Midbrain (tissue), 1 donor: ENCODE measurements around the gene ZMIZ1.
"Not testable (repeated sequence)": the region's sequence is repeated elsewhere in the genome, so short reads cannot be mapped to it uniquely, and the experiment has no call there.

Experiments
- DNase-seq: peaks from one replicate; lab custom pipeline; 2025; lab: John Stamatoyannopoulos, UW

ZMIZ1 gene

GRCh38 chr10:79323602-79324001 lies 254.8 kb downstream of the ZMIZ1 start:
- DNase-seq = no peak

GRCh38 chr10:79324032-79324695 lies 255.4 kb downstream of the ZMIZ1 start:
- DNase-seq = no peak

GRCh38 chr10:79326361-79327089 lies 257.8 kb downstream of the ZMIZ1 start:
- DNase-seq = no peak

- no peak for DNase-seq
Observed at GRCh38 chr10:79327090-79327457, 258.3 kb downstream of the ZMIZ1 start.

DNA sequence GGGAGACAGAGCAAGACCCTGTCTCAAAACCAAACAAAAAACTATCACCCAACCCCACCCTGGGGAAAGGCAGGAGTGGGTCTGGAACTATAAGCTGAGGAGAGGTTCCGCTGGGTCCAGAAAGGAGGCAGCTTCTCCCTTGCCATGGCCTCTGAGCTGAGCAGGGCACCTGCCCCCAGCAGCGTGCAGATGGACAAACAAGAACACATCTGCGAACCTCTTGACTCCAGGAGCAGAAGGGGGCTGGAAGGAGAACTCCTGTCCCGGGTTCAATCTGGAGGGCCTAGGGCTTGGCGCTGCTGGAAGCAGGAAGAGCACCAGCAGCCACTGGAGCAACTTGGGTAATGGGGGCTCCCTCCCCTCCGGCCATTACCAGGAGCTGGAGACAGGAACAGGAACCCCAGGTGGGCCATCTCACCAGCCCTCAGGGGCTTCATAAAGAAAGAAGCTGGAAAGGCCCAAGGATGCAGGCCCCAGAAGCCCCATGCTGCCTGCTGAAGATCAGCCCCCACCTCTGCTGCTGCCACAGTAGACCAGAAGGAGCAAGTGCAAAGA lies 259.5 kb downstream of the ZMIZ1 start:
- no peak for DNase-seq

GRCh38 chr10:79328737-79329504 lies 260.2 kb downstream of the ZMIZ1 start:
- no peak for DNase-seq

GRCh38 chr10:79329529-79329928 lies 260.8 kb downstream of the ZMIZ1 start:
- no peak for DNase-seq

DNA sequence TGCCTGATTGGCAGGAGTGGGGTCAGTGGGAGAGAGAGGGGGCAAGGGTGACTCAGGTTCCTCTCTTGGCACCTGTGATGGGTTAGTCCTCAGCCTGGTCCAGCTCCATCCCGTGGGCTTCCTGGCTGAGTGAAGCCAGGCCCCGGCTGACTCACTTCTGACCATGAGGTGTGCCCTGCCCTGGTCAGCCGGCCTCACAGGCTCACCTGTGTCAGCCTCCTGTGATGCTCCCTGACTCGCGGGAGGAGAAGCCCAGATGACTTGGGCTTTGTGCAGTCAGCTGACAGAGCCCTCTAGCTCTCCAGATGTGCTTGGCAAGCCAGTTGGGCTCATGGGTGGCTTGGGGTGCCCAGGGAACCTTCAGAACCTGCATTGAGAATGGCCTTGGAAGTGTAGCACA lies 262.5 kb downstream of the ZMIZ1 start:
- no peak for DNase-seq

GRCh38 chr10:79331709-79332108 lies 262.9 kb downstream of the ZMIZ1 start:
- no peak for DNase-seq

GRCh38 chr10:79332610-79333315 lies 264.0 kb downstream of the ZMIZ1 start:
- not testable (repeated sequence) for DNase-seq

- no peak for DNase-seq
Observed at GRCh38 chr10:79333513-79333912, 264.7 kb downstream of the ZMIZ1 start.

DNA sequence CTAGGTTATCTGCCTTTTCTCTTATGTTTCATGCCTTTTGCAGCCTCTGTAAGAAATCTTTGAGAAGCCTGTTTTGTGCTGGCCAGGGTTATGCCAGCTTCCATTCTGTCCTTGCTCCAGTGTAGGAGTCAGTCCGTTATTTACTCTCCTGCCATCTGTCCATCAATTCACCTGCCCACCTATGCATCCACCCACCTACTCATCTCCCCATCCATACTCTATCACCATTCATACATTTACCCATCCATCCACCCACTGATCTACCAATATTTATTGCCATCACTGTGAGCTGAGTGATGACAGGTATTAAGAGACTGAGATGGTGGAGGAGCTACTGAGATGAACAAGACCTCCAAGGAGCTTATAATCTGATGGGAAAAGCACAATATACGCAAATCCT lies 265.8 kb downstream of the ZMIZ1 start:
- no peak for DNase-seq

DNA sequence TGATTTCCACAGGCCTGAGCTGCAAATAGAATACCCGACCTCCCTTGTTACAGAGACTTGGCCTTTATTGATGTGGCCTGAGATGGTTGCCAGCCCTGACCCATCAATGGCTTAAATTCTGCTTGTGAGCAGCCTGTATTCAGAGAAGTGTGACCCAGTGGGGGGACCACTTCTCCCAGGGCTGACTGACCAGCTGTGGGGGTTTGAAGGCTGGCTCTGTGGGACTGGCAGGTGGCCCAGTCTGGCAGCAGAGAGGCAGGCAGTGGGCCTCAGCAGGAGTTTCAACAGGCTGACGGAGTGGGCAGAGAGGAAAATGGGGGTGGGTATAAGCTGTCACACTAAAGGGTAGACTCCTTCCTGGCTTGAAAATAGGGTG lies 266.3 kb downstream of the ZMIZ1 start:
- peak; percentile 82 for DNase-seq

- peak; percentile 95 for DNase-seq
Observed at GRCh38 chr10:79335470-79336235, 266.9 kb downstream of the ZMIZ1 start.

- no peak for DNase-seq
Observed at GRCh38 chr10:79336276-79336675, 267.5 kb downstream of the ZMIZ1 start.

DNA sequence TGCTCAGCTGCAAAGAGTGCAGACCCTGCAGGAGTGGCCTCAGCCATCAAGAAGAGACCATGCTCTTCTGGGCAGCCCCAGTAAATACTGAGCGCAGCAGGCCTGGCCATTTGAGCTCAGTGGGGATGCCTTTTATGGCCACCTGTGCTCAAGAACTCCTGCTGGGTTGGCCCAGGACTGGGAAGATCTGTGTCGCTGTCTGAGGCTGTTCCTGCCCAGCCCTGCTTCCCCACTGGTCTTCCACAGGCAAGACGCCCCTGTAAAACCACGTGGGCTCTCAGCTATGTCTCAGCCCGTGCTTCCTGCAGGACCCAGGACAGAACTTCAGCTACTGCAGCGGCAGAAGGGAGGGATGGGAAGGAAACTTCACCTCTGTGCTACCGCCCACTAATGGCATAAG lies 268.0 kb downstream of the ZMIZ1 start:
- DNase-seq = no peak

GRCh38 chr10:79337783-79338469 lies 269.2 kb downstream of the ZMIZ1 start:
- DNase-seq = not testable (repeated sequence)

DNA sequence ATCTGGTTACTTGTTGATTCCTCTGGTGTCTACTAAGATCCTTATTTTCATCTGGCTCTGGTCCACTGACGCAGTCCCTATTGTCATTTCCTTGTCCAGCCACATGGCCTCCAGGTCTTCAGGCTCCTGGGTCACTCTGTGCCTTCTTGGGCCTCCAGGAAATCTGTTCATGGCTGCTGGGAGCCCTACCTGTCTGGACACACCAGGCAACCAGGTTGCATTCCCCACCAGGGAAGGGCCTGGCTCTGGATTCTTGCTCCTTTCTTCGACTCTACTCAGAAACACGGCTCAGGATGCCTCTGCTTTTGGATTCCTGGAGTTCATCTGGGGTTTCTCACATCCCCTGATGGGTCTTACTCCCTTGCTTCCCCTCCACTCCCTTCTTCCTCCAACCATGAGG lies 270.5 kb downstream of the ZMIZ1 start:
- no peak for DNase-seq

DNA sequence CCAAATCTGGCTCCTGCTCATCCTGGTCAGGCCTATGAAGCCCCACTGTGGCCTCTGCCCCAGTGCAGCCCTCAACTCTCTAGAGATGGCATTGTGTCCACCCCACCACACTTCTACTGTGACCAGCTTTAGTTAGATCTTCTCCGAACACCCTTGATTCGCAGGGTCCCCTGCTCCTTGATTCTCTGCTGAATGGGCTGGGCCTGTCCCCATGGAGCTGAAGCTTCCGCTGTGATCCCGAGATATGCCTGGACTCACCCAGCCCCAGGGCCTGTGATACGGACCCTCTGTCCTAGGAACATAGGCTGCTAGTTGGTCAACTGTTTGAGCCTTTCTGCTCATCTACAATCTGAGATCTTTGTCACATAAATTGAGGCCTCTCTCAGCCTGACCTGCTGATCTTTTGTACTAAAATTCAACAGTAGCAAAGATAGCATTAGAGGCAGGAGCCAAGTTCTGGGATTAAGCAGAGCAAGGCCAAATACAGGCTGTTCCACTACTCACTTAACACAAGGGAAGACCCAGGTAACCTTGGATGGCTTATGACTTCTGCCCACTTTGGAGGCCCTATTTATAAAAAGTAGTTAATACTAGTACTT lies 272.0 kb downstream of the ZMIZ1 start:
- DNase-seq = no peak

DNA sequence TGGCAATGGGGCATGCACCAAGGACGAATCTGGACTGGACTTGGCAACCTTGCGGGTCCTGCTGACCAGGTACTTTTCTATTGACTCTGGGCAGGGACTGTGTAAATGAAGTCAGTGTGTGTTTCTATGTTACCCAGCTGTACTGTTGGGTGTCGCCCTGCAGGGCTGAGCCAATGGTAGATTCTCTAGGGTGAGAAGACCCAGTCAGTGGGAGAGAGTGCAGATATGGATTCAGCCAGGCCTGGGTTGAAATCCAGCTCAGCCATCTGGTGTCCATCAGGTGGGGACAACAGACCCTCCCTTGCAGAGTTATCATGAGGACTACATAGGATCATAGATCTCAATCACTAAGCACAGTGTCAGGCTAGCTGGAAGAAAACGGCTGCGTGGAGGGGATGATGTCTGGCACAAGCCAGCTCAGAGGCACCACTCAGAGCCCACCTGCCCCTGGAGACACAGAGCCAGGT lies 273.6 kb downstream of the ZMIZ1 start:
- DNase-seq = no peak
